Frontal cortex (tissue), 4 donors: Measurements from ENCODE around the gene GNG8. TPM values are rescaled to one million over a fixed set of nuclear protein-coding genes. Genes with fewer than 3 reads are reported as not detected.

ENCODE experiments used
- DNase-seq, 2 donors: peaks; one replicate each; pipeline ENCODE4 v3.0.0; 2012; ENCODE audit warnings: low spot score in 2 of 2
- FAIRE-seq: peaks from 2 replicates; lab custom pipeline; 2012; peaks lifted over from hg19 to GRCh38; lab: Jason Lieb, UNC
- total RNA-seq: library from RNA; depleted of rRNA; stranded (reverse); fragments of >200 nt; gene quantifications from one replicate; pipeline ENCODE4 v1.2.3, GENCODE V29; 2014
- donor health status: control.
- donor health status: control.
- donor health status: control.

GNG8 gene
- total RNA-seq, 1 donor from 2014 or later = not detected

DNA sequence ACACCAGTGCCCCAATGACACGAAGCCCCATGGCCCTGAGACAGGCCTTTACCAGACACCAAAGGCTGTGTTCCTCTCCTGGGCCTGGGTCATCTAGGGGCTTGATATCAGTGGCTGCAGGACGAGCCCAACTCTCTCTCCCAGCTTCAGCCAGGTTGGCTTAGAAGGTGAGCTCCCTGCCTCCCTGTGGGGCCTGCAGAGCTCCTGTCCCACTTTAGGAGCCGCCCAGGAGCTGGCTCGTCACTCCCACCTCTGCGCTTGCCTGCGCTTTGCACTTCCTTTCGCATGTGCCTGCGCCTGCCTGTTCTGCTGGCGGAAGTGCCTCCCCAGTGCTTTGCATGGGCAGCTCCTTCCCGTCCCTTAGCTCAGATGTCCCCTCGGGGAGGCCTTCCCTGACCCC lies 30.0 kb downstream of the GNG8 start:
- FAIRE-seq (no peak), DNase-seq (peak in 1 of 2 donors; percentile 9)

GRCh38 chr19:46605356-46605821 lies 30.6 kb downstream of the GNG8 start:
- no peak for FAIRE-seq

GRCh38 chr19:46604781-46605355 lies 31.1 kb downstream of the GNG8 start:
- peak in 1 of 2 donors; percentile 38 for DNase-seq
- no peak for FAIRE-seq

More at GRCh38 chr19:46605356-46605821, 30.6 kb downstream of the GNG8 start:
- peak; percentile 1 to 5 for DNase-seq

DNA sequence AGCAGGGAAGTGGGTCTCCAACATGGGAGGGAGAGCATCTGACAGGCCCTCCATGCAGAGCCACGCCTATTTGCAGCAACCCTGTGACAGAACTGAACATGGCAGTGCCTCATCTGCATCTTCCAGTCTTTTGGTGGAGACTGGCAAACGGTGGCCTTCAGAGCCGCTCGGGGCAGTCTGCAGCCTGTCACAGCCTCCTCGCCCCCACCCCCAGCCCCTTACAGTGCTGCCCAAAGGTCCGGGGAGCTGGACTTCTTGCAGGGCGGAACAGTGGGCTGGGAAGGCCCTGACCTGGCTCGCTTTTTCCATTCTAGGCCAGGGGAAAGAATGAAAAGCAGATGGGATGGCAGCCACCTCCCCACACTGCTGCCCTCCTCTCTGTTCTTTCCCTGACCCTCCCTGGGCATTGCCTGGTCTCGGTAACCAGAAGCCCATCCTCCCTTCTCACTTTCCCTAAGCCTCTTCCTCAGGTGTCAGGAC lies 32.2 kb downstream of the GNG8 start:
- DNase-seq = peak in 1 of 2 donors; percentile 12
- FAIRE-seq = no peak

DNA sequence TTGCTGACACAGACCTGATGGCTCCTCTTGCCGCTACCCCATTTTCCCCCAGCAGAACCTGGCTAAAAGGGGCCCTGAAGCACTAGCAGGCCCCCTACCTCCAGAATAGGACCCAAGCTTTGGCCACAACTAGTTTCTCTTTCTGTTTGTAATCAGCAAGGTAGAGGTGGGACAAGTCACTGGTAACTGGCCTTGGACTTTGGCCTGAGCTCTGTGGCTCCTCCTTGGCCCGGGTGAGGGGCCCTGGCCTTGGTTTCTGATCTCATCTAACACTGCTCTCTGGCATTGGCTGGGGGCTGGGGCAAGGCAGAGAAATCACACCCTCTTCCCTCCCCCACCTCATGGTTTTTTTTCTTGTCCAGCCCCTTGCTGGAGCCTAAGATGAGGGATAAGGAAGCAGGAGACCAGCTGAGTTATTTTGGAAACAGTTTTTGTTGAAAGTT lies 32.8 kb downstream of the GNG8 start:
- DNase-seq (peak in 1 of 2 donors; percentile 12), FAIRE-seq (no peak)

GRCh38 chr19:46602392-46603194 lies 33.4 kb downstream of the GNG8 start:
- peak in 1 of 2 donors; percentile 41 for DNase-seq
- FAIRE-seq = no peak

DNA sequence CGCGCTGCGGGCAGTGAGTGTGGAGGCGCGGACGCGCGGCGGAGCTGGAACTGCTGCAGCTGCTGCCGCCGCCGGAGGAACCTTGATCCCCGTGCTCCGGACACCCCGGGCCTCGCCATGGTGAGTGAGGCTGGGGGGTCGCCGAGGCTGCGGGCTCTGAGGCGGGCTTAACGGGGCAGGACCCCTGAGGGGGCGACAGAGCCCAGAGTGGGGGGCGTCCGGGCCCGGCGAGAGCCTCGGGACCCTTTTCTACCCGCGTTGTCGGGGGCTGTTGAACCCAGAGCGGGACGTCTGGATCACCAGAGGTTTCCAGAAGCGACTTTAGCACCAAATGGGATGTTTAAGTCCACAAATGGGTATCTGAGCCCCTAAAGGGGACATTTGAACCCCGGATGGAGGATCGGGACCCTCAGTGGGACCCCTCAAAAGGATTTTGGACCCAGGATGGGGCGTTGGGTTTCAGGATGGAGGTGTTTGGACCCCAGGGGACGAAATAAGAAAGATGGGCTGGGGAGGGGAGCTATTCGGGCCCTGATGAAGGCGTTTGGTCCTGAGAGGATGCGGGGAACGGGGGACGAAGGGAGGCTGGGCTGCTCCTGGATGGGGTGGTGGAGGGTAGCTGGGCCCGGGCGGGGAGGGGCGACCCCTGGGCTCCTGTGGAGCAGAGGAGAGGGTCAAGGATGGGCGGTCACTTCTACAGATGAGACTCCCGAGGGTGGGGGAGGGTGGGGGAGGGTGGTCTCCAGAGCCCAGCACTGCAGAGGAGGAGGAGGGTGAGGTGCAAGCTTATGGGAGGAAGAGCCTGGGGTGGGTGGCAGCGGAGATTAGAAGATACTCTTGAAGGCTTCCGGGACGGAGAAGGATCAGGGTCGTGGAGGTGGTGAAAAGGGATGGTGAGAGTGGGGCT lies 34.4 kb downstream of the GNG8 start, which contains the start of gene CALM3:
Gene CALM3, plus strand, starts transcription at position 13 of the 907 bp plus-strand sequence. Its CDS starts 105 bp downstream, at position 118.
- DNase-seq (peak in 1 of 2 donors; percentile 36), FAIRE-seq (no peak)

DNA sequence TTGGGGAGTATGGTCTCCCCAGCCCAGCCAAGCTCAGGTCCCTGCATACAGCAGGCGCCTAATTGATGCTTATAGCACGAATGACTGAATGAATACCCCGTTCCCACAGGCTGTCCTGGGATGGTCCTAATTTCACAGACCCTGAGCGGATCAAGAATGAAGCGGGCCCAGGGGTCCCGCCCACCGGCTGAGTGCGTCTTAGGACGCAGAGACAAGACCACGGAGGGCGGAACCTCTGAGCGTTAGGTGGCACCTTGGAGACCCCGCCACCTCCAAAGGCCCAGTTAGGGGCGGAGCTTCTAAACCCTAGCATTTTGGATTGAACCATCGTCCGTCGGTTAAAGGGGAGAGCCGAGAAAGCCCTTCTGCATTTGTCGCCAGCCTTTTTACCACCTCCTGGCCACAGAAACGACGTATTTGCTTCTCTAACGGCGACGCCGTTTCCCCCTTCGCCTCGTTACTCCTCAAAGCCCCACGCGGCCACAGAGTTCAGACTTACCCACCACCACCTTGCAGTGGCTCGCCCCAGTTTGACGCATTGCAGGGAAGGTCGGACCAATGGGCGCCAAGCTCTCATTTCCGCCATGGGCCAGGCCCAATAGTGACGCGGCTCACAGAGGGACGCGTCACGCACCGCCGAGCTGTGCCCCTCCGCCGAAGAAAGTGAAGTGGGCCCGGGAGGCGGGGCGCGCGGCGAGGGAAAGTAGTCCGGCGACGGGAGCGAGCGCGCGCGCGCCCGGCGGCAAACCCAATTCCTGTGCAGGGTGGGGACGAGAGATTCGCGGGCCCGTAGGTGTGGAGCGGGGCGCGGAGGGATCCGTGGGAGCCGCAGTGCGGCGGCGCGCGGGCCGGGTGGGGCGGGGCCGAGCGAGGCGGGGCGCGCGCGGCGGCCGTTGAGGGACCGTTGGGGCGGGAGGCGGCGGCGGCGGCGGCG lies 35.4 kb downstream of the GNG8 start:
- no peak for FAIRE-seq
- DNase-seq = peak; percentile 92

DNA sequence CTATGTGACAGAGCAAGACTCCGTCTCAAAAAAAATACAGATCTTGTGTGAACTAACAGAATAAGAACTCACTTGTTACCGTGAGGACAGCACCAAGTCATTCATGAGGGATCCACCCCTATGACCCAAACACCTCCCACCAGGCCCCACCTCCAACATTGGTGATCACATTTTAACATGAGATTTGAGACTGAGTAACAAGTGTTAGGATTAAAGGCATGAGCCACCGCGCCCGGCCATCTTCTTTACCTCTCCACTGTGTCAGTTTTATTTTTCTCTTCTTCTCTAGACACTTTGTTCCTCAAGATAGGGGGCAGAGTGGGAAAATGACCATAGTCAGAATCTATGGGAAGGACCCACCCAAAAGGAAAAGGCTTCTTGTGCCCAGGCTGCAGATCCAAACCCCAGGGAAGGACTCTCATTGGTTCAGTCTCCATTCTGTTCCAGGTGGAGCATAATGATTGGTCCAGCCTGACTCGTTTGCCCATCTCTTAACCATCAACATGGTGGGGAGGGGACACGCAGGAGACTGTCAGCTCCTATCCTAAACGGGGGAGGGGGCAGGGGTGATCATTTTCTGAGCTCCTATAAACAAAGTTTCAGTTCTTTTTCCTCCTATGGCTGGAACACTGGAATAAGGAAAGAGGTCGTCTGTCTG lies 36.2 kb downstream of the GNG8 start:
- no peak for DNase-seq
- no peak for FAIRE-seq

GRCh38 chr19:46598372-46598917 lies 37.6 kb downstream of the GNG8 start:
- FAIRE-seq = no peak
- no peak for DNase-seq

DNA sequence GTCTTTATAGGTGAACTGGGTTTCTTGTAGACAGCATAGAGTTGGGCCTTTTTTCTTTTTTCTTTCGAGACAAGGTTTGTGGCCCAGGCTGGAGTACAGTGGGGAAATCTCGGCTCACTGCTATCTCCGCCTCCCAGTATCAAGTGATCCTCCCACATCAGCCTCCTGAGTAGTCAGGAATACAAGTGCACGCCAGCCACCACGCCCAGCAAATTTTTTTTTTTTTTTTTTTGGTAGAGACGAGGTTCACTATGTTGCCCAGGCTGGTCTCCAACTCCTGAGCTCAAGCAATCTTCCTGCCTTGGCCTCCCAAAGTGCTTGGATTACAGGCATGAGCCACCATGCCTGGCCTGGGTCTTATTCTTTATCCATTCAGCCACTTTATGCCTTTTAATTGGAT lies 40.0 kb downstream of the GNG8 start:
- DNase-seq (no peak), FAIRE-seq (no peak)

DNA sequence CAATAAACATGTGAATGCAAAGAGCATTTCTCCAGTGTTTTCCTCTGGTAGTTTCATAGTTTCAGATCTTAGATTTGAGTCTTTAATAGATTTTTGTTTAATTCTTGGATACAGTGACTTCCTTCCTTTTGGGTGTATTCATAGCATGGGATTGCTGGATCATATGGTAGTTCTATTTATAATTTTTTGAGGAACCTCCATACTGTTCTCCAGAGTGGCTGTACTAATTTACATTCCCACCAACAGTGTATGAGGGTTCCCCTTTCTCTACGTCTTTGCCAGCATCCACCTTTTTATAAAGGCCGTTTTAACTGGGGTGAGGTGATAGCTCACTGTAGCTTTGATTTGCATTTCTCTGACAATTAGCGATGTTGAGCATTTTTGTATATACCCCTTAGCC lies 44.1 kb downstream of the GNG8 start:
- FAIRE-seq = no peak
- DNase-seq = no peak

DNA sequence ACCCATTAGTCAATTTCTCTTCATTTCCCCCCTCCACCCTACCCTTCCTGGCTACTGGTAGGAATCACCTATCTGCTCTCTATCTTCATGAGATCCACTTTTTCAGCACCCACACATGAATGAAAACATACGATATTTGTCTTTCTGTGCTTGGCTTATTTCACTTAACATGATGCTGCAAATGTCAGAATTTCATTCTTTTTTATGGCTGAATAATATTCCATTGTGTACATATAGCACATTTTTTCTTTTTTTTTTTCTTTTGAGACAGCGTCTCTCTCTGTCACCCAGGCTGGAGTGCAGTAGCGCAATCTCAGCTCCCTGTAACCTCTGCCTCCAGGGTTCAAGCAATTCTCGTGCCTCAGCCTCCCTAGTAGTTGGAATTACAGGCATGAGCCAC lies 44.7 kb downstream of the GNG8 start:
- no peak for DNase-seq
- no peak for FAIRE-seq

GRCh38 chr19:46587861-46588260 lies 48.1 kb downstream of the GNG8 start:
- DNase-seq (no peak), FAIRE-seq (no peak)

DNA sequence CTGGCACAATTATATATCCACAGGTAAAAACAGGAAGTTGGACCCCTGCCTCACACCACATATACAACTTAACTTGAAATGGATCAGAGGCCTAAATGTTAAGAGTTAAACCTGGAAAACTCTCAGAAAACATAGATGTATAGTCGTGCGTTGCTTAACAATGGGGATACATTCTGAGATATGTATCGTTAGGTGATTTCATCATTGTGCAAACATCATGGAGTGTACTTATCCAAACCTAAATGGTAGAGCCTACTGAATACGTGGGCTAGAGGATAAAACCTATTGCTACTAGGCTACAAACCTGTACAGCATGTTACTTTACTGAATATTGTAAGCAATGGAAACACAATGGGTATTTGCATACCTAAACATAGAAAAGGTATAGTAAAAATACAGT lies 49.7 kb downstream of the GNG8 start:
- DNase-seq (no peak), FAIRE-seq (no peak)

GRCh38 chr19:46585539-46585938 lies 50.5 kb downstream of the GNG8 start:
- no peak for DNase-seq
- FAIRE-seq = no peak
